Measurements from ENCODE around the gene GMDS.
"Not testable (repeated sequence)": the region's sequence is repeated elsewhere in the genome, so short reads cannot be mapped to it uniquely, and the experiment has no call there.

Gene GMDS

GRCh38 chr6:1846611-1847010 is 398.8 kb downstream of the GMDS start:
- Histone ChIP-seq H3K4me1 (ENCODE audit: insufficient read depth, low read length) (no peaks in the 10 kb centered on the region), H3K9me3 (ENCODE audit: control insufficient read depth, insufficient read depth, low read length) (peaks cover 7% of the 10 kb centered on the region), H3K36me3 (ENCODE audit: insufficient read depth, low read length) (no peaks in the 10 kb centered on the region), H3K9ac (ENCODE audit: low read depth, low read length) (no peak overlapping the region)

- not testable (repeated sequence) for H3K36me3 ChIP-seq (ENCODE audit: insufficient read depth, low read length); H3K4me1 ChIP-seq (ENCODE audit: insufficient read depth, low read length); H3K9me3 ChIP-seq (ENCODE audit: control insufficient read depth, insufficient read depth, low read length); H3K9ac ChIP-seq (ENCODE audit: low read depth, low read length)
These were observed 399.9 kb downstream of the GMDS start for GRCh38 chr6:1845543-1845942.

GRCh38 chr6:1842334-1842733 is 403.1 kb downstream of the GMDS start:
- Histone ChIP-seq H3K36me3 (ENCODE audit: insufficient read depth, low read length) (no peaks in the 10 kb centered on the region), H3K9ac (ENCODE audit: low read depth, low read length) (no peak overlapping the region), H3K4me1 (ENCODE audit: insufficient read depth, low read length) (peaks cover 10% of the 10 kb centered on the region; the same call in 1 of the 2 replicates), H3K9me3 (ENCODE audit: control insufficient read depth, insufficient read depth, low read length) (peaks cover 7% of the 10 kb centered on the region)

GRCh38 chr6:1841136-1841535 is 404.3 kb downstream of the GMDS start:
- Histone ChIP-seq H3K4me1 (ENCODE audit: insufficient read depth, low read length) (peaks cover 10% of the 10 kb centered on the region; the same call in 1 of the 2 replicates), H3K9ac (ENCODE audit: low read depth, low read length) (no peak overlapping the region), H3K36me3 (ENCODE audit: insufficient read depth, low read length) (no peaks in the 10 kb centered on the region), H3K9me3 (ENCODE audit: control insufficient read depth, insufficient read depth, low read length) (peaks cover 7% of the 10 kb centered on the region)

- H3K4me1 ChIP-seq (ENCODE audit: insufficient read depth, low read length), result peaks cover 10% of the 10 kb centered on the region; the same call in 1 of the 2 replicates
- H3K36me3 ChIP-seq (ENCODE audit: insufficient read depth, low read length), result no peaks in the 10 kb centered on the region
- peaks cover 4% of the 10 kb centered on the region for H3K9me3 ChIP-seq (ENCODE audit: control insufficient read depth, insufficient read depth, low read length)
- no peak overlapping the region for H3K9ac ChIP-seq (ENCODE audit: low read depth, low read length)
These were observed 404.8 kb downstream of the GMDS start for GRCh38 chr6:1840491-1841121.

GRCh38 chr6:1839361-1839760 is 406.0 kb downstream of the GMDS start:
- H3K4me1 ChIP-seq (ENCODE audit: insufficient read depth, low read length), result peaks cover 16% of the 10 kb centered on the region; the same call in 1 of the 2 replicates
- no peaks in the 10 kb centered on the region for H3K9me3 ChIP-seq (ENCODE audit: control insufficient read depth, insufficient read depth, low read length)
- no peak overlapping the region for H3K9ac ChIP-seq (ENCODE audit: low read depth, low read length)
- no peaks in the 10 kb centered on the region for H3K36me3 ChIP-seq (ENCODE audit: insufficient read depth, low read length)

- H3K36me3 ChIP-seq (ENCODE audit: insufficient read depth, low read length), result no peaks in the 10 kb centered on the region
These were observed 406.7 kb downstream of the GMDS start for GRCh38 chr6:1838604-1839213.

GRCh38 chr6:1837826-1838225 is 407.6 kb downstream of the GMDS start:
- Histone ChIP-seq H3K4me1 (ENCODE audit: insufficient read depth, low read length) (peaks cover 21% of the 10 kb centered on the region; the same call in 1 of the 2 replicates), H3K36me3 (ENCODE audit: insufficient read depth, low read length) (no peaks in the 10 kb centered on the region), H3K9me3 (ENCODE audit: control insufficient read depth, insufficient read depth, low read length) (no peaks in the 10 kb centered on the region), H3K9ac (ENCODE audit: low read depth, low read length) (no peak overlapping the region)

More at GRCh38 chr6:1838604-1839213, 406.7 kb downstream of the GMDS start:
- Histone ChIP-seq H3K9me3 (ENCODE audit: control insufficient read depth, insufficient read depth, low read length) (no peaks in the 10 kb centered on the region), H3K4me1 (ENCODE audit: insufficient read depth, low read length) (peaks cover 21% of the 10 kb centered on the region; the same call in 1 of the 2 replicates), H3K9ac (ENCODE audit: low read depth, low read length) (no peak overlapping the region)

- Histone ChIP-seq H3K9me3 (ENCODE audit: control insufficient read depth, insufficient read depth, low read length) (no peaks in the 10 kb centered on the region), H3K4me1 (ENCODE audit: insufficient read depth, low read length) (peaks cover 26% of the 10 kb centered on the region; the same call in 1 of the 2 replicates), H3K9ac (ENCODE audit: low read depth, low read length) (no peak overlapping the region), H3K36me3 (ENCODE audit: insufficient read depth, low read length) (no peaks in the 10 kb centered on the region)
These were observed 408.7 kb downstream of the GMDS start for GRCh38 chr6:1836690-1837089.

GRCh38 chr6:1834646-1835516 is 410.5 kb downstream of the GMDS start:
- Histone ChIP-seq H3K9me3 (ENCODE audit: control insufficient read depth, insufficient read depth, low read length) (no peaks in the 10 kb centered on the region), H3K9ac (ENCODE audit: low read depth, low read length) (no peak overlapping the region), H3K4me1 (ENCODE audit: insufficient read depth, low read length) (peaks cover 26% of the 10 kb centered on the region; the same call in 1 of the 2 replicates), H3K36me3 (ENCODE audit: insufficient read depth, low read length) (no peaks in the 10 kb centered on the region)

- H3K36me3 ChIP-seq (ENCODE audit: insufficient read depth, low read length), result no peaks in the 10 kb centered on the region
- H3K9me3 ChIP-seq (ENCODE audit: control insufficient read depth, insufficient read depth, low read length), result no peaks in the 10 kb centered on the region
- peaks cover 26% of the 10 kb centered on the region; the same call in 1 of the 2 replicates for H3K4me1 ChIP-seq (ENCODE audit: insufficient read depth, low read length)
- no peak overlapping the region for H3K9ac ChIP-seq (ENCODE audit: low read depth, low read length)
These were observed 411.2 kb downstream of the GMDS start for GRCh38 chr6:1834207-1834606.

GRCh38 chr6:1832844-1833787 is 412.3 kb downstream of the GMDS start:
- no peak overlapping the region for H3K9ac ChIP-seq (ENCODE audit: low read depth, low read length)
- H3K4me1 ChIP-seq (ENCODE audit: insufficient read depth, low read length), result peaks cover 19% of the 10 kb centered on the region; the same call in 1 of the 2 replicates
- no peaks in the 10 kb centered on the region for H3K9me3 ChIP-seq (ENCODE audit: control insufficient read depth, insufficient read depth, low read length)
- no peaks in the 10 kb centered on the region for H3K36me3 ChIP-seq (ENCODE audit: insufficient read depth, low read length)

GRCh38 chr6:1832358-1832757 is 413.0 kb downstream of the GMDS start:
- H3K9ac ChIP-seq (ENCODE audit: low read depth, low read length), result no peak overlapping the region
- H3K9me3 ChIP-seq (ENCODE audit: control insufficient read depth, insufficient read depth, low read length), result no peaks in the 10 kb centered on the region

More at GRCh38 chr6:1832358-1832757, 413.0 kb downstream of the GMDS start:
- H3K4me1 ChIP-seq (ENCODE audit: insufficient read depth, low read length), result peaks cover 16% of the 10 kb centered on the region; the same call in 1 of the 2 replicates
- no peaks in the 10 kb centered on the region for H3K36me3 ChIP-seq (ENCODE audit: insufficient read depth, low read length)
